Activated CD4-positive, alpha-beta T cell treated with anti-CD3 and anti-CD28 coated beads for 36 hours (primary cell): ENCODE results near the gene CATSPERE. TPM values are rescaled to one million over a fixed set of nuclear protein-coding genes. Genes with fewer than 3 reads are reported as not detected.
A peak's percentile ranks its signal among the peaks of the same experiment; 100 is the strongest.

Experiments used
- ATAC-seq: fragments of 200-7000 bp; cut with Tn5 transposase; one replicate; pipeline ENCODE4 v1.10.0; 2021; ENCODE audit warnings: mild to moderate bottlenecking, moderate library complexity
- CTCF ChIA-PET: fragments of 350-600 bp; sonication (Branson Sonifier 250); formaldehyde crosslinking; loops from one replicate; lab custom pipeline; 2021; ENCODE audit warnings: antibody characterized with exemption; lab: Charles Lee
- POLR2A ChIA-PET: fragments of 350-600 bp; sonication (Branson Sonifier 250); formaldehyde crosslinking; loops from one replicate; lab custom pipeline; 2021; ENCODE audit warnings: antibody characterized with exemption, inconsistent platforms; lab: Charles Lee
- DNase-seq: peaks from one replicate; pipeline ENCODE4 v3.0.0-alpha.2; 2020
- H3K27ac Mint-ChIP-seq: one replicate; pipeline ENCODE4 v1.8.0; 2021; ENCODE audit warnings: mixed read lengths
- H3K27me3 Mint-ChIP-seq: one replicate; pipeline ENCODE4 v1.8.0; 2021; ENCODE audit warnings: mixed read lengths
- H3K36me3 Mint-ChIP-seq: one replicate; pipeline ENCODE4 v1.8.0; 2021; ENCODE audit warnings: low read depth, mixed read lengths
- H3K4me1 Mint-ChIP-seq: one replicate; pipeline ENCODE4 v1.8.0; 2021; ENCODE audit warnings: mixed read lengths
- H3K4me3 Mint-ChIP-seq: one replicate; pipeline ENCODE4 v1.8.0; 2021; ENCODE audit warnings: mild to moderate bottlenecking, moderate library complexity, mixed read lengths
- H3K9me3 Mint-ChIP-seq: one replicate; pipeline ENCODE4 v1.8.0; 2021; ENCODE audit warnings: low read depth, mixed read lengths
- intact Hi-C, 2 experiments: fragments of 100-400 bp; cut with DNase I in 1 of 2; cut with micrococcal nuclease in 1 of 2; formaldehyde crosslinking; loops; one replicate each; pipeline versions ENCODE4 v1.14.2 to v1.15.1; 2022 to 2024; cut with DNase I, micrococcal nuclease
- total RNA-seq, 2 experiments: library from RNA; stranded (reverse); gene quantifications; one replicate each; pipeline ENCODE4 v1.2.3, GENCODE V29; 2021

The CATSPERE gene
- total RNA-seq, 2 experiments from 2014 or later, result 0.11 TPM; not detected in 1

- Mint-ChIP-seq H3K4me3 (no peak overlapping the region), H3K4me1 (peaks cover 47% of the 10 kb centered on the region), H3K9me3 (no peaks in the 10 kb centered on the region), H3K27ac (peak overlapping the region; percentile 96), H3K36me3 (peaks cover 29% of the 10 kb centered on the region), H3K27me3 (no peaks in the 10 kb centered on the region)
- DNase-seq, result no peak
- CTCF ChIA-PET, result interaction anchor here (0.7 kb wide), 1 partner anchor 110 kb away, joined by 3 read pairs; no protein-coding TSS in a partner anchor
- POLR2A ChIA-PET, result no interaction called here
- no peak for ATAC-seq
- intact Hi-C loops, result loop anchor here (1.0 to 2.0 kb wide), 2 partner anchors 14 kb away; partner anchors contain the start of gene ADSS2 (in 1 of the 2)
Measured at GRCh38 chr1:244436336-244437085, 24.6 kb upstream of the CATSPERE start.

DNA sequence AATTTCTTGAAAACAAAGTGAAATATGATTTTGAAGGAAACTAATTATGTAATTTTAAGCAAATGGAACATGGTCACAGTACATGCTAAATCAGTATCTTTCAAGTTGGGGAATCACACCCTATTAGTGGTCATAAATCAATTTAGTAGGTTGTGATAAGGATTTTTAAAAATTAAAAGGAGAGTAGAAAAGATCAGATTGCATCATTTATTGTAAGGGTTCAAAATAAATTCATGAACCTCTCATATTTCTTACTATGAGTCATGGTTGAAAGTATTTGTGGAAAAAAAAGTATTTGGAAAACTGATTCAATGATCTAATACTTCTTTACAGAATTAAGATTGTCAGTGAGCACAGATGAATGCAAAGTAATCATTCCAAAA lies 24.0 kb upstream of the CATSPERE start:
- no peak for DNase-seq
- peak overlapping the region; percentile 19 for H3K27ac Mint-ChIP-seq
- H3K4me3 Mint-ChIP-seq, result no peak overlapping the region

GRCh38 chr1:244439391-244440032 lies 21.6 kb upstream of the CATSPERE start:
- Mint-ChIP-seq H3K27ac (no peak overlapping the region), H3K9me3 (no peaks in the 10 kb centered on the region), H3K4me3 (no peak overlapping the region), H3K27me3 (no peaks in the 10 kb centered on the region), H3K4me1 (peaks cover 59% of the 10 kb centered on the region), H3K36me3 (peaks cover 23% of the 10 kb centered on the region)
- ChIA-PET CTCF (no interaction called here), POLR2A (no interaction called here)
- ATAC-seq (no peak), DNase-seq (no peak)
- intact Hi-C loops, result no loop called here

More for the DNA sequence above, 24.0 kb upstream of the CATSPERE start:
- H3K27me3 Mint-ChIP-seq, result no peaks in the 10 kb centered on the region
- H3K9me3 Mint-ChIP-seq, result no peaks in the 10 kb centered on the region
- intact Hi-C loops, result loop anchor here (1.0 to 2.0 kb wide), 2 partner anchors 13 to 14 kb away; partner anchors contain the start of gene ADSS2 (in 1 of the 2)
- peaks cover 25% of the 10 kb centered on the region for H3K36me3 Mint-ChIP-seq
- ChIA-PET CTCF (interaction anchor here (0.7 kb wide), 1 partner anchor 111 kb away, joined by 3 read pairs; no protein-coding TSS in a partner anchor), POLR2A (no interaction called here)
- ATAC-seq, result no peak
- peaks cover 47% of the 10 kb centered on the region for H3K4me1 Mint-ChIP-seq

GRCh38 chr1:244442850-244443249 lies 18.2 kb upstream of the CATSPERE start:
- ChIA-PET POLR2A (no interaction called here), CTCF (interaction anchor here (1.5 kb wide), 1 partner anchor 28 kb away, joined by 4 read pairs; no protein-coding TSS in a partner anchor)
- Mint-ChIP-seq H3K27me3 (no peaks in the 10 kb centered on the region), H3K4me1 (peaks cover 62% of the 10 kb centered on the region), H3K4me3 (no peak overlapping the region), H3K27ac (no peak overlapping the region), H3K36me3 (peaks cover 24% of the 10 kb centered on the region), H3K9me3 (no peaks in the 10 kb centered on the region)
- intact Hi-C loops, result no loop called here
- ATAC-seq (no peak), DNase-seq (no peak)

DNA sequence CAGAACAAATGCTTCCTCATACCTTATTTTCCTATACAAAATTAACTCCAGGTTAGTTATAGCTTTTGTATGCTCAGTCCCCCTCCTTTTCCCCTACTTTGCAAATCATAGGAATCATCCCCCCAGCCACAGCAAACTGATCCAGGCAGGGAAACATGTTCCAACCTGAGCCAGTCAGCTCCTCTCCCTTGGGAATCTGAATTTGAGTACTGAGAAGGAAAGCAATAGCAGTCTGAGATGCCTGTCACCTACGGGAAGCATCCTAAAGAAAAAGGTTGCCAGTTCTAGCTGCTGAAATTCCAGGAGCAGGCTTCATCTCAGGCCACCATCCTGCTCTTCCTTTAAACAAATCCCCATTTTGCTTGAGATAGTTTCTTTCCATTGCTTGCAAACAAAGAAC lies 16.2 kb upstream of the CATSPERE start:
- Mint-ChIP-seq H3K4me3 (no peak overlapping the region), H3K27ac (no peak overlapping the region)
- CTCF ChIA-PET, result no interaction called here

GRCh38 chr1:244445320-244446181 lies 15.5 kb upstream of the CATSPERE start:
- Mint-ChIP-seq H3K9me3 (no peaks in the 10 kb centered on the region), H3K4me1 (peaks cover 65% of the 10 kb centered on the region), H3K27me3 (no peaks in the 10 kb centered on the region), H3K4me3 (no peak overlapping the region), H3K27ac (peak overlapping the region; percentile 60), H3K36me3 (peaks cover 40% of the 10 kb centered on the region)
- ChIA-PET POLR2A (no interaction called here), CTCF (no interaction called here)
- ATAC-seq (no peak), DNase-seq (no peak)
- intact Hi-C loops, result no loop called here

More for the DNA sequence above, 16.2 kb upstream of the CATSPERE start:
- ATAC-seq, result no peak
- POLR2A ChIA-PET, result no interaction called here
- no peak for DNase-seq
- intact Hi-C loops, result no loop called here
- no peaks in the 10 kb centered on the region for H3K9me3 Mint-ChIP-seq
- no peaks in the 10 kb centered on the region for H3K27me3 Mint-ChIP-seq
- H3K36me3 Mint-ChIP-seq, result peaks cover 33% of the 10 kb centered on the region
- peaks cover 63% of the 10 kb centered on the region for H3K4me1 Mint-ChIP-seq

GRCh38 chr1:244447024-244447423 lies 14.0 kb upstream of the CATSPERE start:
- no peak overlapping the region for H3K27ac Mint-ChIP-seq
- H3K27me3 Mint-ChIP-seq, result no peaks in the 10 kb centered on the region
- ChIA-PET CTCF (interaction anchor here (0.6 to 1.1 kb wide), 2 partner anchors 349 to 354 kb away, joined by 3 read pairs; no protein-coding TSS in a partner anchor), POLR2A (interaction anchor here (0.8 kb wide), 1 partner anchor 49 kb away, joined by 4 read pairs; no protein-coding TSS in a partner anchor)
- H3K4me3 Mint-ChIP-seq, result no peak overlapping the region
- no peak for ATAC-seq
- intact Hi-C loops, result no loop called here
- peaks cover 65% of the 10 kb centered on the region for H3K4me1 Mint-ChIP-seq
- DNase-seq, result no peak
- no peaks in the 10 kb centered on the region for H3K9me3 Mint-ChIP-seq
- H3K36me3 Mint-ChIP-seq, result peaks cover 44% of the 10 kb centered on the region

DNA sequence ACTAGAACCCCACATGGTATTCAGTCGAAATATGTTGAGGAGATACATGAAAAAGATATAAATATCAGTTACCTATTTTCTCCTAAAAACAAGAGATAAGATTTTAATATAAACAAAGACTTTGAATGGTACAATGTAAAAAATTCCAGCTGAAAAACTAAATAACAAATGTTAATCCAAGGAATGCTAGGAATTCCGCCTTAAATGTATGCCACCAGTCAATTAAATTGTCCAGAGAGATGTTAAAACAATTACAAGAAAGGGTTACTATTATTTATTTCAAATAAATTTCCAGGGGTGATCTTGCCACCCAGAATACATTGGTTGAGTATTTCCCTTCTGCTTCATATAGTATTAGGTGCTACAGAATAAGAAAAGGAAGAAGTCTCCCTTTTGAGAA lies 13.5 kb upstream of the CATSPERE start:
- Mint-ChIP-seq H3K9me3 (peaks cover 3% of the 10 kb centered on the region), H3K27ac (no peak overlapping the region), H3K27me3 (no peaks in the 10 kb centered on the region), H3K36me3 (peaks cover 44% of the 10 kb centered on the region), H3K4me1 (peaks cover 66% of the 10 kb centered on the region), H3K4me3 (no peak overlapping the region)
- ChIA-PET POLR2A (interaction anchor here (0.8 kb wide), 1 partner anchor 48 kb away, joined by 4 read pairs; no protein-coding TSS in a partner anchor), CTCF (interaction anchor here (0.6 kb wide), 1 partner anchor 67 kb away, joined by 3 read pairs; no protein-coding TSS in a partner anchor)
- intact Hi-C loops, result no loop called here
- DNase-seq, result no peak
- no peak for ATAC-seq

- POLR2A ChIA-PET, result no interaction called here
- Mint-ChIP-seq H3K4me3 (no peak overlapping the region), H3K27ac (no peak overlapping the region), H3K4me1 (peaks cover 68% of the 10 kb centered on the region), H3K9me3 (peaks cover 3% of the 10 kb centered on the region), H3K27me3 (no peaks in the 10 kb centered on the region), H3K36me3 (peaks cover 43% of the 10 kb centered on the region)
- CTCF ChIA-PET, result interaction anchor here (1.1 kb wide), 1 partner anchor 15 kb away, joined by 3 read pairs; no protein-coding TSS in a partner anchor
- intact Hi-C loops, result no loop called here
- no peak for ATAC-seq
- no peak for DNase-seq
Measured at GRCh38 chr1:244448279-244449036, 12.6 kb upstream of the CATSPERE start.

GRCh38 chr1:244449936-244450508 lies 11.1 kb upstream of the CATSPERE start:
- Mint-ChIP-seq H3K27ac (peak overlapping the region; percentile 99), H3K36me3 (peaks cover 37% of the 10 kb centered on the region), H3K4me1 (peaks cover 60% of the 10 kb centered on the region), H3K27me3 (no peaks in the 10 kb centered on the region), H3K4me3 (peak overlapping the region; percentile 97), H3K9me3 (peaks cover 3% of the 10 kb centered on the region)
- DNase-seq, result no peak
- ATAC-seq, result no peak
- intact Hi-C loops, result loop anchor here (1.0 to 5.0 kb wide), 10 partner anchors 13 to 1193 kb away; partner anchors contain the start of genes CEP170 (in 1 of the 2) and SDCCAG8 (in 1 of the 2)
- ChIA-PET CTCF (interaction anchor here (0.7 to 1.1 kb wide), 4 partner anchors 13 to 150 kb away, joined by 3 to 4 read pairs (median 3); no protein-coding TSS in a partner anchor), POLR2A (no interaction called here)
